Common myeloid progenitor, CD34-positive (primary cell): ENCODE measurements around the gene TRERF1.

Experiments
- CTCF ChIA-PET: fragments of 350-600 bp; sonication (Branson Sonifier 250); formaldehyde crosslinking; loops from one replicate; lab custom pipeline; 2021; ENCODE audit warnings: antibody characterized with exemption; lab: Charles Lee
- POLR2A ChIA-PET: fragments of 350-600 bp; sonication (Branson Sonifier 250); formaldehyde crosslinking; loops from one replicate; lab custom pipeline; 2021; ENCODE audit warnings: antibody characterized with exemption; lab: Charles Lee
- DNase-seq, 3 donors: peaks; one replicate each; pipeline versions ENCODE4 v3.0.0 to v3.0.0-alpha.2; 2013
- H3K27ac ChIP-seq, 2 experiments: 1 replicate in 1 of 2; 2 replicates in 1 of 2; pipeline ENCODE4 v1.7.0; 2013; ENCODE audit warnings: inconsistent platforms in 2 of 2, low read length in 2 of 2, mild to moderate bottlenecking in 2 of 2, low read depth in 1 of 2, moderate library complexity in 1 of 2; ENCODE audit not compliant: severe bottlenecking in 2 of 2, insufficient read depth in 1 of 2, poor library complexity in 1 of 2
- H3K27me3 ChIP-seq, 5 experiments: replicated peaks in 2 of 5; 1 replicate in 3 of 5; 2 replicates in 2 of 5; pipeline versions ENCODE4 v1.6.1 to v1.7.0; 2013; ENCODE audit warnings: low read length in 4 of 5, mild to moderate bottlenecking in 2 of 5, moderate library complexity in 2 of 5, inconsistent platforms in 1 of 5; ENCODE audit not compliant: insufficient read depth in 5 of 5, control insufficient read depth in 4 of 5
- H3K36me3 ChIP-seq, 4 experiments: 1 replicate in 2 of 4; 2 replicates in 2 of 4; pipeline versions ENCODE4 v1.6.1 to v1.7.0; 2013; ENCODE audit warnings: low read length in 3 of 4, control low read depth in 1 of 4, mild to moderate bottlenecking in 1 of 4; ENCODE audit not compliant: control insufficient read depth in 4 of 4, insufficient read depth in 4 of 4
- H3K4me1 ChIP-seq, 4 experiments: 1 replicate in 3 of 4; 2 replicates in 1 of 4; pipeline versions ENCODE4 v1.6.1 to v1.7.1; 2013; ENCODE audit warnings: low read length in 3 of 4, mild to moderate bottlenecking in 3 of 4, control low read depth in 1 of 4, inconsistent platforms in 1 of 4, moderate library complexity in 1 of 4; ENCODE audit not compliant: control insufficient read depth in 4 of 4, insufficient read depth in 4 of 4; ENCODE audit errors: control extremely low read depth in 1 of 4
- H3K4me3 ChIP-seq, 7 experiments: 1 replicate in 4 of 7; 2 replicates in 3 of 7; pipeline versions ENCODE4 v1.5.1 to v1.7.0; 2013; ENCODE audit warnings: mild to moderate bottlenecking in 7 of 7, low read length in 6 of 7, moderate library complexity in 6 of 7, inconsistent platforms in 2 of 7, low read depth in 2 of 7, control low read depth in 1 of 7; ENCODE audit not compliant: insufficient read depth in 4 of 7, control insufficient read depth in 1 of 7; ENCODE audit errors: extremely low read depth in 1 of 7
- H3K9me3 ChIP-seq, 5 experiments: 1 replicate in 4 of 5; 2 replicates in 1 of 5; pipeline versions ENCODE4 v1.6.1 to v1.7.1; 2013; ENCODE audit warnings: low read length in 4 of 5, mild to moderate bottlenecking in 2 of 5, inconsistent platforms in 1 of 5, low read depth in 1 of 5, moderate library complexity in 1 of 5; ENCODE audit not compliant: control insufficient read depth in 4 of 5, insufficient read depth in 2 of 5; ENCODE audit errors: control extremely low read depth in 1 of 5
- WGBS: methylation state at CpG from one replicate; pipeline ENCODE4 v1.1.5; 2013; ENCODE audit not compliant: insufficient coverage; 5-methylcytosine and 5-hydroxymethylcytosine counted together

TRERF1 gene

DNA sequence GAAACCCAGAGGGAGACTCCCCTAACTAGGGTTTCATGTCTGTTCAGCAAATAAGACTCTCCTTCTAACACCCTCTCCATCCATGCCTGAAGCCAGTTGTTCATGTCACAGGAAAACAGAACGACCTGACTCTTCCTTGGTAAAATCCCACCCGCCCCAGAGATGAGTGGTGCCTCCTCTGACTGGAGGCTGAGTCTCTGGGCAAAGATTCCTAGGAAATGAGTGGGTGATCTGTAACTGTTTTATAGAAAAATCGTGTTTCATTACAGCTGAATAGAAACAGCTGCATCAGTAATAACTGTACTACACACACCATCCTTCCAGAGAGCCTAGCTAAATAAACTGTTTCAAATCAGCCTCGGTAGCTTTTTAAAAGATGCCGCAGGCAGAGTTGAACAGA is 196.7 kb downstream of the TRERF1 start:
- ChIA-PET CTCF (interaction anchor here (1.0 to 1.4 kb wide), 2 partner anchors 16 to 293 kb away, joined by 4 to 5 read pairs; no protein-coding TSS in a partner anchor), POLR2A (no interaction called here)
- no peak overlapping the region for H3K4me3 ChIP-seq
- WGBS: 96% methylated on average over 4 of the region's 5 CpGs
- DNase-seq: no peak
- peaks cover 0 to 10% (median 7%) of the 10 kb centered on the region in 4 experiments for H3K4me1 ChIP-seq
- peaks cover 9 to 33% (median 18%) of the 10 kb centered on the region in 4 experiments for H3K36me3 ChIP-seq
- no peaks in the 10 kb centered on the region for H3K9me3 ChIP-seq
- H3K27me3 ChIP-seq: no peaks in the 10 kb centered on the region
- no peak overlapping the region for H3K27ac ChIP-seq

DNA sequence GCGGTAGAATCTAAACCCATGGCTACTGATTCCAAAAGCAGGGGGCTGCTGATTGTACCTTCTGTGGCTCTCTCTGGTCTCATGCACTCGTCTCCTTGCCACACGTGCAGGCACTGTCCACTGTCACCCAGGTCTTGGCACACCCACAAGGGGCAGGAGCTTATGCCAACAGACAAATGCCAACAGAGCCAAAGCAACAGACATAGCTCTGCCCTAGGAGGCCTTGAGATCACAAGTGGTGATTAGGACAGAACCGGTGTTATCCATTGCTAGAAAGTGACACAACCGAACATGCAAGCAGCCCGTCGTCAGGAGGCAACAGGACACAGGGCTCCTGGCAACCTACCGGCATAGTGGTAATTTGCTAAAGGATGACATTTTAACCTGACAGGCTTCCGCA is 197.2 kb downstream of the TRERF1 start:
- no peak overlapping the region for H3K4me3 ChIP-seq
- H3K27ac ChIP-seq: no peak overlapping the region
- CTCF ChIA-PET: interaction anchor here (1.4 kb wide), 1 partner anchor 293 kb away, joined by 5 read pairs; no protein-coding TSS in a partner anchor
- DNase-seq: no peak
- no peaks in the 10 kb centered on the region for H3K9me3 ChIP-seq
- peaks cover 0 to 10% (median 7%) of the 10 kb centered on the region in 4 experiments for H3K4me1 ChIP-seq
- over 99% methylated on average over 9 of the region's 9 CpGs for WGBS
- peaks cover 9 to 37% (median 20%) of the 10 kb centered on the region in 4 experiments for H3K36me3 ChIP-seq
- POLR2A ChIA-PET: no interaction called here
- H3K27me3 ChIP-seq: no peaks in the 10 kb centered on the region

DNA sequence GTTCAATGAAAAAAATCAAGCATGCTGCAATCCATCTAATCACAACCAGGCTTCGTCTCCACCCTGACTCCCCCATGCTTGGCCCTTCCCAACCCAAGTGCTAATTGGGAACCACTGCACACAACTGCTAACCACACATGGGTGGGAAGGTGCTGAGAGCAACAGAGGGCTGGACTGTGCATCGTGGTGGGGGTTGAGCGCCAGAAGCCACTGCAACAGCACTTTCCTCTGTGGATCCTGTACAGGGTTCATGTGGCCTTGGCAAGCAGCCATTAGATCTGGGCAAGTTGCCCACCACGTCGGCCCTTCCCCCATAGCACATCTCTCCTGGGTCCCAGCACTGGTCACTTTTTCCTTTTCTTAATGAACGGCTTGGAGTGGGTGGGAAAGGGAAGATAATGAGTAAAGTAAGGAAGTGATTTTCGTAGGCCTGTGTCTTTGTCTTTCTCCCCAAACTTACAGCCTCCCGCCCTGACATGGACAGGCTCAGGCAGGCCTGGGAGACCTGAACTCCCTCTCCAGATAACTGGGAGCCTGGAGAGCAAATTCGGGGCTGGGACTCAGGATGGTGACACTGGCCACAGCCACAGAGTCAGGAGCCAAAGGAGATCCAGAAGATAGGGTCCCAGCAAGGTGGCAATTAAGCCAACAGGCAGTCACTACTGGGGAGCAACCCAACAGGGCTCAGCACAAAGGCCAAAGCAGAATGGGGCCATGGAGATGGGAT is 199.7 kb downstream of the TRERF1 start:
- Histone ChIP-seq H3K27me3 (no peaks in the 10 kb centered on the region), H3K36me3 (peaks cover 9 to 40% (median 23%) of the 10 kb centered on the region in 4 experiments), H3K4me1 (peaks cover 0 to 10% (median 7%) of the 10 kb centered on the region in 4 experiments), H3K27ac (no peak overlapping the region), H3K4me3 (no peak overlapping the region), H3K9me3 (no peaks in the 10 kb centered on the region)
- CTCF ChIA-PET: interaction anchor here (0.8 to 1.5 kb wide), 2 partner anchors 9 kb away, joined by 3 read pairs; no protein-coding TSS in a partner anchor
- POLR2A ChIA-PET: no interaction called here
- WGBS: 36% methylated on average over 4 of the region's 9 CpGs
- DNase-seq: peak in 2 of 3 donors; percentile 6 to 12

- Histone ChIP-seq H3K27me3 (no peaks in the 10 kb centered on the region), H3K4me1 (peaks cover 0 to 10% (median 7%) of the 10 kb centered on the region in 4 experiments), H3K4me3 (no peak overlapping the region), H3K36me3 (peaks cover 7 to 36% (median 21%) of the 10 kb centered on the region in 4 experiments), H3K9me3 (no peaks in the 10 kb centered on the region), H3K27ac (no peak overlapping the region)
- ChIA-PET CTCF (interaction anchor here (0.8 to 1.5 kb wide), 2 partner anchors 9 to 10 kb away, joined by 3 read pairs; no protein-coding TSS in a partner anchor), POLR2A (no interaction called here)
- DNase-seq: no peak
- WGBS: 80% methylated on average over 1 of the region's 1 CpG
Measured at GRCh38 chr6:42251500-42251899, 200.2 kb downstream of the TRERF1 start.

DNA sequence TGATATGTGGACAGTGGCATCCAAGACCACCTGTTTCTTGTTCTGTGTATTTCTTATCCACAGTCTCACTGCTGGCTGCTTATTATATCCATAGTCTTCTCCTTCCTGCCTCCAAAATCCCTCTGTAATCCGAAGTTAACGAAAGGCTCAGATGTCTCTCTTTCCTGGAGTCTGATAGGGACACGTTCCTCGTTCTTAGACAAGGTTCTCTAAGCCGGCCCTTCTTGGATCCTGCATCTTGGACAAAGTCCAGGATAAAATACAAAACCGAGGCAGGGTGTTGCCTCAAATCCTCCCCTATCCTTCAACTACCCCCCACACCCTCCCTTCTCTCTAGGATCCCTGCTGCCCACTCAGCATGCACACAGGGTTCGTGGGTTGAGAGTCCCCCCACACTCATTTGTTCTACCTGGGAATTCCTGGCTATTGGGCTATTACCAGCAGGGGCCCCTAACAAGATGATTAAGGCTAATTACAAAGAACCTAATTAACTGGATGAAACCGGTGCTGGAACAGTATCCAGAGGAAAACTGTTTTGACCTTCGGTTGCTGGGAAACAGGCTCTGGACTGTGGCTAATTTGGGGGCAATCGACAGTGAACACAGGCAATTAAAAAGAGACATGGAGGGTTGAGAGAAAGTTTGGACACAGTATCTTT is 201.3 kb downstream of the TRERF1 start:
- DNase-seq: no peak
- ChIA-PET CTCF (interaction anchor here (1.5 kb wide), 1 partner anchor 8 kb away, joined by 3 read pairs; no protein-coding TSS in a partner anchor), POLR2A (no interaction called here)
- Histone ChIP-seq H3K27ac (no peak overlapping the region), H3K36me3 (peaks cover 4 to 36% (median 22%) of the 10 kb centered on the region in 4 experiments), H3K9me3 (no peaks in the 10 kb centered on the region), H3K4me3 (no peak overlapping the region), H3K27me3 (no peaks in the 10 kb centered on the region), H3K4me1 (peaks cover 0 to 10% (median 7%) of the 10 kb centered on the region in 4 experiments)
- WGBS: 100% methylated on average over 8 of the region's 10 CpGs

DNA sequence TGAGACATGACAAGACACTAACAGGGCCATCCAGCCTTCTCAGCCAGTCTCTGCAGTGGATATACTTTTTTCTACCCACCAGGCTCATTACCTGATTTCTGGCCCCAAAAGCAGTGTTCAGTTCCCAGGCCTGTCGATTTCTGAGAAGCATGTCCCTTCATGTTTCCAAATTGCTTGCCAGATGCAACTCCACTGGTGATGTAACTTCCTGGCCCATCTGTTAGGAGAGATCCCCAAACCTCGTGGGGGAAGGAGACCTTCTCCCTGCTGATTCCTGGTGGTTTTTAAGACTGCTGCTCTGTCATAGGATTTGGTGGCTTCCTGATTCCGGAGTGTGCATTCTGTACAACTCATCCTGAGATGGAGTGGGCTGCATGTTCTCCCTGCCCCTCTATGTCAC is 202.4 kb downstream of the TRERF1 start:
- Histone ChIP-seq H3K9me3 (no peaks in the 10 kb centered on the region), H3K27me3 (no peaks in the 10 kb centered on the region), H3K4me3 (no peak overlapping the region), H3K36me3 (peaks cover 6 to 31% (median 20%) of the 10 kb centered on the region in 4 experiments), H3K27ac (no peak overlapping the region), H3K4me1 (peaks cover 0 to 10% (median 7%) of the 10 kb centered on the region in 4 experiments)
- no peak for DNase-seq
- ChIA-PET CTCF (no interaction called here), POLR2A (no interaction called here)
- WGBS: 92% methylated on average over 2 of the region's 3 CpGs
